Measurements from ENCODE around the gene NPTXR. TPM values are rescaled to one million over a fixed set of nuclear protein-coding genes. Genes with fewer than 3 reads are reported as not detected.

The NPTXR gene
- total and polyA plus RNA-seq, 2 donors (not counting 1 experiment from before 2014, with no cell fraction given), result 1.0 to 2.0 TPM

DNA sequence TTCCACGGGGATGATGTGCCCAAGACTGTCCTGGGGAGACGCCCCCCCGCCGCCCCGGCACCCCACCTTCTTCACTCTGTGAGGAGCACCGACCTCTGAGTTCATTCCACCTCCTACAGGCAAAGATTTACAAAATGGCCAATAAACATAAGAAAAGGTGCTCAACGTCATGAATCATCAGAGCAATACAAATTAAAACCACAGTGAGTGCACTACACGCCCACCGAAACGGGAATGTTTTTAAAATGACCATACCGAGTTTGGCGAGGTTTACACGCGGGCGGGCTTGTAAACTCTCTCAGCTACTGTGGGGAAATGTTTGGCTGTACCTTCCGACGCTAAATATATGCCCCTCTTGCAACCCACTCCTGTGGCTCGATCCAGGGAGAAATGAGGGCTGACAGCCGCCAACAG is 7.9 kb downstream of the NPTXR start:
- Histone ChIP-seq H3K4me3 (replicated peaks in 1 of 4; ENCODE audit: control extremely low read depth in 1 of 4, insufficient read depth in 1 of 4, low read depth in 3 of 4, low read length in 4 of 4) (no peak overlapping the region), H2AFZ (ENCODE audit: low read length) (no peak overlapping the region), H3K79me2 (ENCODE audit: control insufficient read depth, insufficient read depth, low read length) (no peaks in the 10 kb centered on the region), H3K27me3 (ENCODE audit: control insufficient read depth, insufficient read depth, low read length) (peaks cover 3% of the 10 kb centered on the region), H3K36me3 (ENCODE audit: control insufficient read depth, insufficient read depth, low read length) (no peaks in the 10 kb centered on the region), H4K20me1 (ENCODE audit: control insufficient read depth, extremely low read depth, insufficient read depth, low read length) (no peaks in the 10 kb centered on the region), H3K9ac (ENCODE audit: insufficient read depth, low read length) (no peak overlapping the region), H3K9me3 (ENCODE audit: control insufficient read depth, insufficient read depth, low read depth, low read length) (no peaks in the 10 kb centered on the region), H3K4me2 (ENCODE audit: extremely low read depth, insufficient read depth, low read length) (no peak overlapping the region), H3K27ac (ENCODE audit: insufficient read depth, low read length) (no peak overlapping the region), H3K4me1 (ENCODE audit: control insufficient read depth, extremely low read depth, insufficient read depth, low read length) (no peaks in the 10 kb centered on the region)
- DNase-seq (ENCODE audit: low read depth in 2 of 2), result peak in 1 of 2 donors; percentile 90
- no peak for TF ChIP-seq EZH2 (IDR thresholded peaks at IDR 0.05; ENCODE audit: low read length, missing control alignments)

DNA sequence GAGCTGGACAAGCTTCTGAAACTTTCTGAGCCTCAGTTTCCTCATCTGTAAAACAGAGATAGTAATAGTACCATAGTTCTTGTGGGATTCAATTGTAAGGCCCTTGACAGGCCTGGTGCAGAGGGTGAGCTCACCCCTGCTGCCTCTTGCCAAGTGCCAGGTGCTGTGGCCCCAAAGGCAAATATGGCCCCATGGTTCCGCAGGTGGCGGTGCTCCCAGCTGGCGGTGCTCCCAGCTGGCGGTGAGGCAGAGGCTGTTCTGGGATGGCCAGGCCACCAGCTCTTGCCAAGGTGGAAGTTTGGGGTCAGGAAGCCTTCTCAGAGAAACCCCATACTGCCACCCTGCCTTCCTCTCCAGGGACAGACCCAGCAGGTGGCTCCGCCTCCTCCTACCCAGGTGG is 8.8 kb downstream of the NPTXR start:
- H2AFZ ChIP-seq (ENCODE audit: low read length), result no peak overlapping the region
- H3K36me3 ChIP-seq (ENCODE audit: control insufficient read depth, insufficient read depth, low read length), result no peaks in the 10 kb centered on the region
- H3K27ac ChIP-seq (ENCODE audit: insufficient read depth, low read length), result no peak overlapping the region
- no peak overlapping the region for H3K9ac ChIP-seq (ENCODE audit: insufficient read depth, low read length)
- no peaks in the 10 kb centered on the region for H4K20me1 ChIP-seq (ENCODE audit: control insufficient read depth, extremely low read depth, insufficient read depth, low read length)
- no peak for DNase-seq (ENCODE audit: low read depth in 2 of 2)
- H3K4me3 ChIP-seq (replicated peaks in 1 of 4; ENCODE audit: control extremely low read depth in 1 of 4, insufficient read depth in 1 of 4, low read depth in 3 of 4, low read length in 4 of 4), result no peak overlapping the region
- no peak overlapping the region for H3K4me2 ChIP-seq (ENCODE audit: extremely low read depth, insufficient read depth, low read length)
- H3K9me3 ChIP-seq (ENCODE audit: control insufficient read depth, insufficient read depth, low read depth, low read length), result no peaks in the 10 kb centered on the region
- peaks cover 3% of the 10 kb centered on the region for H3K27me3 ChIP-seq (ENCODE audit: control insufficient read depth, insufficient read depth, low read length)
- no peaks in the 10 kb centered on the region for H3K4me1 ChIP-seq (ENCODE audit: control insufficient read depth, extremely low read depth, insufficient read depth, low read length)
- no peaks in the 10 kb centered on the region for H3K79me2 ChIP-seq (ENCODE audit: control insufficient read depth, insufficient read depth, low read length)
- TF ChIP-seq, protein P1, sequence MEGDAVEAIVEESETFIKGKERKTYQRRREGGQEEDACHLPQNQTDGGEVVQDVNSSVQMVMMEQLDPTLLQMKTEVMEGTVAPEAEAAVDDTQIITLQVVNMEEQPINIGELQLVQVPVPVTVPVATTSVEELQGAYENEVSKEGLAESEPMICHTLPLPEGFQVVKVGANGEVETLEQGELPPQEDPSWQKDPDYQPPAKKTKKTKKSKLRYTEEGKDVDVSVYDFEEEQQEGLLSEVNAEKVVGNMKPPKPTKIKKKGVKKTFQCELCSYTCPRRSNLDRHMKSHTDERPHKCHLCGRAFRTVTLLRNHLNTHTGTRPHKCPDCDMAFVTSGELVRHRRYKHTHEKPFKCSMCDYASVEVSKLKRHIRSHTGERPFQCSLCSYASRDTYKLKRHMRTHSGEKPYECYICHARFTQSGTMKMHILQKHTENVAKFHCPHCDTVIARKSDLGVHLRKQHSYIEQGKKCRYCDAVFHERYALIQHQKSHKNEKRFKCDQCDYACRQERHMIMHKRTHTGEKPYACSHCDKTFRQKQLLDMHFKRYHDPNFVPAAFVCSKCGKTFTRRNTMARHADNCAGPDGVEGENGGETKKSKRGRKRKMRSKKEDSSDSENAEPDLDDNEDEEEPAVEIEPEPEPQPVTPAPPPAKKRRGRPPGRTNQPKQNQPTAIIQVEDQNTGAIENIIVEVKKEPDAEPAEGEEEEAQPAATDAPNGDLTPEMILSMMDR (conservative IDR thresholded peaks at IDR 0.05 in 1 of 2, IDR thresholded peaks at IDR 0.05 in 1 of 2; ENCODE audit: low read depth in 1 of 2, low read length in 2 of 2), result no peak
- TF ChIP-seq EZH2 (IDR thresholded peaks at IDR 0.05; ENCODE audit: low read length, missing control alignments), result no peak

DNA sequence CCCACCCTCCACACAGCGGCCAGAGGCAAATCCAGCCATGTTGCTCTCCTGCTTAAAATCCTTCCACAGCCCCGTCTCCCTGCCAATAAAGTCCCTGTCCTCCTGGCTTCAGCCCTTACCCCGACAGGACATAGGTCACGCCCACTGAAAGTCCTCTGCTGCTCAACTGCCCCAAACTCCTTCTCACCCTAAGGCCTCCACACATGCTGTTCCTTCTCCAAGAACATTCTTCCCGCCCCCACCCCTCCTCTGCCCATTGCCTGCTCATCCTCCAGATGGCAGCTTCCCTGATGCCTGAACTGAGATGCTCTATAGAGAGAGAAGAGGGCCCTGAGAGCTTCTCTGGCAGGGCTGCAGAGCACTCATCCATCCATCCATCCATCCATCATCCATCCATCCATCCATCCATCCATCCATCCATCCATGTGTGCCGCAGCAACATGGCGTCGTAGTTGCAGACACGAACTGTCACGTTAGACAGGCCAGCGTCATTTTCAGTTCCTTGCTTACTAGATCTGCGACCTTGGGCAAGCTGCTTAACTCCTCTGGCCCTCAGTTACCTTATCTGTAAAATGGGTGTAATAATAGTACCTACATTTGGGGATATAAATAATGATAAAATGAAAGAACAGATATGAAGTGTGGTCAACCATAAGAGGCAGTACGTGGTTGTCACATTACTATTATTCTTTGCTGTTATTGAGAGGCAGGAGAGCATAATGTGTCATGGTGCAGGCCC is 9.4 kb downstream of the NPTXR start:
- Histone ChIP-seq H3K4me3 (replicated peaks in 1 of 4; ENCODE audit: control extremely low read depth in 1 of 4, insufficient read depth in 1 of 4, low read depth in 3 of 4, low read length in 4 of 4) (no peak overlapping the region), H4K20me1 (ENCODE audit: control insufficient read depth, extremely low read depth, insufficient read depth, low read length) (no peaks in the 10 kb centered on the region), H3K27ac (ENCODE audit: insufficient read depth, low read length) (no peak overlapping the region), H2AFZ (ENCODE audit: low read length) (no peak overlapping the region), H3K79me2 (ENCODE audit: control insufficient read depth, insufficient read depth, low read length) (no peaks in the 10 kb centered on the region), H3K36me3 (ENCODE audit: control insufficient read depth, insufficient read depth, low read length) (no peaks in the 10 kb centered on the region), H3K4me2 (ENCODE audit: extremely low read depth, insufficient read depth, low read length) (no peak overlapping the region), H3K9ac (ENCODE audit: insufficient read depth, low read length) (no peak overlapping the region), H3K27me3 (ENCODE audit: control insufficient read depth, insufficient read depth, low read length) (no peaks in the 10 kb centered on the region), H3K4me1 (ENCODE audit: control insufficient read depth, extremely low read depth, insufficient read depth, low read length) (no peaks in the 10 kb centered on the region), H3K9me3 (ENCODE audit: control insufficient read depth, insufficient read depth, low read depth, low read length) (no peaks in the 10 kb centered on the region)
- no peak for DNase-seq (ENCODE audit: low read depth in 2 of 2)
- no peak for TF ChIP-seq EZH2 (IDR thresholded peaks at IDR 0.05; ENCODE audit: low read length, missing control alignments)
- TF ChIP-seq, protein P1 (conservative IDR thresholded peaks at IDR 0.05 in 1 of 2, IDR thresholded peaks at IDR 0.05 in 1 of 2; ENCODE audit: low read depth in 1 of 2, low read length in 2 of 2), result no peak
